SK-N-DZ (cell line): ENCODE measurements around the gene BLNK.

ENCODE experiments used
- DNase-seq: peaks from one replicate; pipeline ENCODE4 v3.0.0-alpha.2; 2015; ENCODE audit warnings: low spot score

The BLNK gene

DNA sequence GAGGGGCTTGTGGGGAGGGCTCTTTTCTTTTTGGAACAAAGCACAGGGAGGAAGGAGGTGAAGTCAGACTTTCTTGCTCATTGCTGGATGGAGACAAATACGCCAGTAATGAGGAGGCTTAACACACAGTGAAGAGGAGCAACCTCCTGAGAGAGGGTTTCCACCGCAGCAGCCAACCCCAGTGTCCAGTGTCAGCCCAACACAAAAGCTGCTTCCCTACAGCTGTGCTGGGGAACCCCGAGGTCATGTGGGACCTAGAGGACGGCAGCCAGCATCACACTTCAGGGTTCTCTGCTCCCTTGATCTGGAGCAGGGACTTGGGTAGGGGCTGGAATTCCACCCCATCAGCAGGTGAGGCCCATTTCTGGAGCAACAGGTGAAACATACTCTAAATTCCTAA, 7.7 kb downstream of the BLNK start:
- no peak for DNase-seq

DNA sequence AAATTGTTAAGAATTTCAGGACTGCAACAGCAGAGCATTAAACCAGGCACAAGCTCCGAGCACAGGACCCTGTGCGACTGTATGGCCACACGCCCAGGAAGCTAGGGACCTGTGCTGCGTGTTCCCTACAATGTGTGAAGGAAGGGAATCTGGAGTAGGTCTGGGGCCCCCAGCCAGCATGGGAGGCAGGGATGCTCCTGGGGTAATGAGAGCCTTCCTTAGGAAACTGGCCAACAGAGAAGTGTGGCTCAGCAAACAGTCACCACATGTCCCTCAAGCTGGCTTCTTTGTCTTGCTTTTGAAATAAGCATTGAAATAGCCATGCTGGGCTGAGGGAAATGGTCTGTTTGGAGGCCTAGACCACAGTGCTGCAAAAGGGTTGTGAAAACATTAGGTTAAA, 8.2 kb downstream of the BLNK start:
- no peak for DNase-seq

DNA sequence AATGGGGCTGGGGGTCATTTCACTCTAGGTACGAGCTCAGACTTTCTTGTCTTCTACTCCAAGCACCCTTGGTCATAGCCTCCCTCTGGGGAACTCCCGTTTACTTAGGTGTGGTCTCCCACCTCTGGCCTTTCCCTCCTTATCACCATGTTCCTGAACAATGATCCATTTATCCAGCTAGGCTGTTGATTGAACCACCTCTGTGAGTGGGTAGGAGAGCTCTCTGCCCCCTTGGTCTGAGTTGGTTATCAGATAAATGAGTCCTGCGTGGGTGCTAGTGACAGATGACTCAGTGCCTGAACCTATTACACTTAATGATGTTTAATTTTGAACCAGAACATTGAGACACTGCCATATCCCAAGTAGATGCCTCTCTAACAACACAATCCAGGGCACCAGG, 9.4 kb downstream of the BLNK start:
- DNase-seq = no peak

DNA sequence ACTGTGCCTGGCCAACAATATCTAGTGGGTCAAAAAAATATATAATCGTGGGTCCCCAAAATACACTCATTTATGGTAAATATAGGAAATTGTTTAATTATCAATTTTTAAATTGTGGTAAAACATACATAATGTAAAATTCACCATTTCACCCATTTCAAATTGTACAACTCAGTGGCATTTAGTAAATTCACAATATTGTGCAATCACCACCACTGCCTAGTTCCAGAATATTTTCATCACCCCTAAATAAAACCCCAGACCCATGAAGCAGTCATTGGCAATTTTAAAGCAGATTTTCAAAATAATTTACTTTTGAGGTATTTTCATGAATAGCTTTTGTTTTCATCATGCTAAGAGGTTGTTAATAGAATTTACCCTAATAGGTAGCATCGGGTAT, 10.2 kb downstream of the BLNK start:
- no peak for DNase-seq

DNA sequence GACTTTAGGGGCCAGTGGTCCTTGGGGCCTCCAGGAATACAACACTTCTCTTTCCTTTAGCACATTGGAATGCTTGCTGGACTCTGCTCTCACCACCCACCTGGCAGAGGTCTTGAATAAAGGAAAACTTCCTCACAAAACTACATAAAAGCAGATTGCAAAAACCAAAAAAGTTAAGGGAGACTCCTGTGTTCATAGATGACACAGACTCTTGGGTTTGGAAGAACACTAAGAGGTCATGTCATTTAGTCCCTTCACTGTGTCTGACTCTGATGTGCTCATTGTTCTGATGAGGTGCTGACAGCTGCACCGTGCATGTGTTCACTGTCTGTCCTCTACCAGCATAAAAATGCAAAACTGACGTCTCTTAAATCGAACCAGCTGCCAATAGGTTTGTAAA, 11.4 kb downstream of the BLNK start:
- DNase-seq = no peak

DNA sequence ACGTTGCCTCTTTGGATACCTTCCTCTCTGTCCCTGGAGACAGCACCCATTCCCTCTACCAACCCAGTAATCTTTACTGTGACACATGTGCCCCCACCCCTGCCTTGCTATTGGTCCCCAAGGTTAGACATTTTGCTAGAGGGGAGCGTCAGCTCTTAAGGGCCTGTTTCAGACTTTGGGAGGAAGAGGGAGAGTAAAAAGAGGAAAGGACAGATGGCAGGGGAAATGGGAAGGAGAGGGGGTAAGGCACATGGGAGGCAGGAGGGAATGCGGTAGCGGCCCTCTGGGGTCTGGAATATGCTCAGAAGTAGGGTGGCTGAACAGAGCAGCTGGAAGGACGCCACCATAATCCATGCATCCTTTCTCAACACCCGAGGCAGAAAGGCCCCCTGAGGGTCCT, 12.2 kb downstream of the BLNK start:
- no peak for DNase-seq

DNA sequence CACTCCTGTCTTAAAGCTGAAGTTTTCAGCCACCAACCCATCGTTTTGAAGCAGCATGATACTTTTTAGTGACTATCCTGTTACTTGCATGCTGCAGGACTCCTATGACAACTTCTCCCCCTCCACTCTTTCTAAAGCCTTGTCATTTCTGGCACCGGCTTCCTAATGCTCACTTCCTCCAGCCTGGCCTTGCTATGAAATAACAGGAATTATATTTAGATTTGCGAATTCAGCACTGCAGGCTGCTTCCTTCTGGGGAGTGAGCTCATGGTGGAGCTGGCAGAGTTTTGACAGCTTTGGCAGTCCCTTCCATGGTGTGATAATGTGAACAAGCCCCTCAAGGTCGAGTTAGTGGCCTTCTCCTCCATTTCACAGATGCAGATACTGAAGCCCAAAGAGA, 13.4 kb downstream of the BLNK start:
- no peak for DNase-seq

DNA sequence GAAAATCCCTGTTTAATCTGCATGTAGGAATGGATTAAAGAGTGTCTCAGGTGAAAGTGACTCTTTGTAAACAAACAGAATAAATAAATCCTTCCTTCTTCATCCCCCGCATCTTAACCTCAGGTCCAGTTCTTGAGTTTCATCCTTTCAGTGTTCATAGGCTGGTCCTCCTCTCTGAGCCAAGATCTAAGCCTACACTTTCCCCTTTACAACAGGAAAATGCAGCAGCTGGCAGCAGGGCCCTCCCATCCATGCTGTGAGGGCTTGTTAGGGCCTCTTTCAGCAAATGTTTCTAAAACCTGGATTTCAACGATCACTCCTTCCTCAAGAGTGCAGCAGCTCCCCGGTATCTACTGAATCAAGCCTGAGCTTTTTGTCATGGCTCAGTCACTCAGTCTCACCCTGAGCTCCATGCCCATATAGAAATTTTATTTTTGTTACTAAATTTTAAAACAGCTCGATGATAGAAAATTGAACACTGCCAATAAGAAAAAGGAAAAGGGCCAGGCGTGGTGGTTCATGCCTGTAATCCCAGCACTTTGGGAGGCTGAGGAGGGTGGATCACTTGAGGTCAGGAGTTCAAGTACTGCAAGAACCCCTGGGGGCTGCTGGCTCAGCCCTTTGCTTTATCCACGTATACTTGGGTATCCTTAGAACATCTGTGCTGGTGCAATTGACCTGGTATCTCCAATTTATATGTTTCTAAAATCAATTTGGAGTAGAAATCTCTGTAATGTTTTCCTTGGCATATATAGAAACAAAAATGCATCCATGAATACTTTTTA, 15.6 kb downstream of the BLNK start:
- no peak for DNase-seq

DNA sequence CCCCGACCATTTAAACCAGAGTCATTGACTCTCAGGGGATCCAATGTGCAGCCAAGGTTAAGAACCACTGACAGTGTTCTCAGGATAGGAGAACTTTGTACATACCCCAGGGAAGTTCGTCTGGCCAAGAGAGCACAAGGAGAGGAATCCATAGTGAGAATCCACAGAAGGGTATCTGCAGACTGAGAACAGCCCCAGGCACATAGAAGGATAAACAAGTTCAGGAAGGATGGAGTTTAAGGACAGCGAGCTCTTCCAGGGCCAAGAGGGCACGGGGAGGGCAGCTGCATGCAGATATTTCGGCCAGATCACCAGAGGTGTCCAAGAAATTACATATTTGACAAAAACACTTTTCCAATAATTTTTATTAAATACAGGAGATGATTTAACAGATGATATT, 16.4 kb downstream of the BLNK start:
- no peak for DNase-seq

DNA sequence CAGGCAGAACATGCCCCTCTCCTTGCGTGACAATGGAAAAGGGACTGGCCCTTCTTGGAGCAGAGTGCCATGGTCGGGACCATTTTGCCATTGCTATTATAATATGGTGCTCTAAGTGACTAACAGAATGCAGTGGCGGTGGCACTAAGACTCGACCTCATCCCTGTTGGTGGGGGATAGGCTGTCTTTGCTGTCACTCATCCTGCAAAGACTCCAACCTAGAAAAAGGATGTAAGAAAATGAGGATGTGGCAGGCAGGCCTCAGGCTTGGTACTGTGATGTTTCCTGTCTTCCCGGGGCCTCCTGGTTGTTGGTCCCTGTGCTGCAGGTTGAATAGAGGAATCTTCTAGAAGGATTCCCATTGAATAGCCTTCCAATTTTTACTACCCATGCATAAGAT, 18.6 kb downstream of the BLNK start:
- no peak for DNase-seq

DNA sequence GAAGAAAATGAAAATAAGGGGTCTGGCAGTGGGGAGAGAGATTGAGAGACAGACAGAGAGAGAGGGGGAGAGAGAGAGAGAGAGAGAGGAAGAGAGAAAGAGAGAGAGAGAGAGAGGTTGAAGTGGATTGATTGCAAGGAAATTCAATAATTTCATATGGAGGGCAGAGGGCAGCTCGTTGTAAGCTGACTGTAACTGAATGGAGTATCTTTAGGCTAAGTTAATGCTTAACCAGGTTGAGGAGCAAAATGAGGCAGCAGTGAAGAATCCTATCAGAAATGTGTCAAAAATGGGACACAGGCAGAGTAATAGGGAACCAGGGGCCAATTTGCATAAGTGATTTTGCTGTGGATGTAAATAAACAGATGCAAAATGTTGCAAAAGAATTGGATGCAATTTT, 21.0 kb downstream of the BLNK start:
- DNase-seq = no peak

DNA sequence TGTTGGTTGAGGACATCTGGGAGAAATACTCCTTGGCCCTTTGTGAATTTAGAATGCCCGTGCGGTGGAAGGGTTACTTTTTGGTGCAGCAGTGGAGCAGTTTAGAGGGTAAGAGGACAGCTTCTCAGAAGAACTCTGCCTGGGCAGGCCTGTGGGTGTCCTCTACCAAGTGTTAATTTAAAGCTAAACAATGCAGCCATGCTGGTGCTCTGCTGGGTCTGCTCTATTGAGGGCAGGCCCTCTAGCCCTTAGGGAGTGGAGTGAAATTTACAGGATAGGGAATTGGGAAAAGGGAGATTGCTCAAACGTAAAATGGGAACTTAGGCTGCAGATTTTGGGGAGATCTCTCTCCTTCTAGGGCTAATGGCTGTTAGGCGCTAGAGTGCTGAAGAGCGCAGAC, 22.1 kb downstream of the BLNK start:
- no peak for DNase-seq

DNA sequence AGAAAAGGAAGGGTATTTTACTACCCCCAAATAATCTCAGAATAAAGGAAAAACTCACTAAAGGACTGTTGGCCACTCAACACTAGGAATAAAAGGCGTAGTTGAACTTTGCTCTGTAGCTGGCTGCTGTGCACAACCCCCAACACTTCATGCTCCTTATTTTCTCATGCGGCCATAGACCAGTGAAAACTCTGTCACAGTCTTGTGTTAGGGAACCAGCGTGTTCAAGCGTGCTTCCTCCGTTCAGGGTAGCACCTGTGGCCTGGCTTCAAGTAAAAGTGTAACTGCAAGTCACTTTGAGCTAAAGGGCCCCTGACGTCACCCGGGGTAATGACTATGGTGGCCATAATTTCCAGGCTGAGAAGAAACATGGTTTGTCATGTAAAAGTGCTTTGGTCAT, 27.0 kb downstream of the BLNK start:
- DNase-seq = no peak

DNA sequence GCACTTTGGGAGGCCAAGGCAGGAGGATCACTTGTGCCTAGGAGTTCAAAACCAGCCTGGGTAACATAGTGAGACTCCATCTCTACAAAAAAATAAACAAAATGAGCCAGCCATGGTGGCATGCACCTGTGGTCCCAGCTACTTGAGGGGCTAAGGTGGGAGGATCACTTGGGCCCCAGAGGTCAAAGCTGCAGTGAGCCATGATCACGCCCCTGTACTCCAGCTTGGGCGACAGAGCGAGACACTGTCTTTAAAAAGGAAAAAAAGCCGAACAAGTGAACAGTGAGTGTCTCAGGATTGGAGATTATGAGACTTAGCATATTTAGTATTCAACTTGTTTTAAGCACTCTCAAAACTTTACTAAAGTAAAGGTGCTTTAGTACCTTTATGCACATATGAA, 28.1 kb downstream of the BLNK start:
- no peak for DNase-seq

DNA sequence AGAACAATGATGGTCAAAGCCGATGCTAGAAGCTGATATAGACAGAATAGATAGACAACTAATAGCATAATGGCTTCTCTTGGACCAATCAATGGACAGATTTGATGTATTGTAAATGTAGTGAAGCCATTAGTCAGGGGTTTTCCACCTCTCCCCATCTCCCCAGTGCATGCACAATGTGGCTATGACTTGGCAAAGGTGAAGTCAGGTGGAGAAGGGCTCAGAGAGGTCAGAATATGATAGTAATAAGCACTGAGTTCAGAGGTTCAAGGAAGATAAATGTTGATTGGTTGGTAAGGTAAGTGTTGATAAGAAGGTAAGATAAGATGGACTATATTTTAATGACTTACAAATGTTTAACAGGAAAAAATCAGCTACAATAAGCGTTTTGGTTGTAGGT, 28.5 kb downstream of the BLNK start:
- DNase-seq = no peak

DNA sequence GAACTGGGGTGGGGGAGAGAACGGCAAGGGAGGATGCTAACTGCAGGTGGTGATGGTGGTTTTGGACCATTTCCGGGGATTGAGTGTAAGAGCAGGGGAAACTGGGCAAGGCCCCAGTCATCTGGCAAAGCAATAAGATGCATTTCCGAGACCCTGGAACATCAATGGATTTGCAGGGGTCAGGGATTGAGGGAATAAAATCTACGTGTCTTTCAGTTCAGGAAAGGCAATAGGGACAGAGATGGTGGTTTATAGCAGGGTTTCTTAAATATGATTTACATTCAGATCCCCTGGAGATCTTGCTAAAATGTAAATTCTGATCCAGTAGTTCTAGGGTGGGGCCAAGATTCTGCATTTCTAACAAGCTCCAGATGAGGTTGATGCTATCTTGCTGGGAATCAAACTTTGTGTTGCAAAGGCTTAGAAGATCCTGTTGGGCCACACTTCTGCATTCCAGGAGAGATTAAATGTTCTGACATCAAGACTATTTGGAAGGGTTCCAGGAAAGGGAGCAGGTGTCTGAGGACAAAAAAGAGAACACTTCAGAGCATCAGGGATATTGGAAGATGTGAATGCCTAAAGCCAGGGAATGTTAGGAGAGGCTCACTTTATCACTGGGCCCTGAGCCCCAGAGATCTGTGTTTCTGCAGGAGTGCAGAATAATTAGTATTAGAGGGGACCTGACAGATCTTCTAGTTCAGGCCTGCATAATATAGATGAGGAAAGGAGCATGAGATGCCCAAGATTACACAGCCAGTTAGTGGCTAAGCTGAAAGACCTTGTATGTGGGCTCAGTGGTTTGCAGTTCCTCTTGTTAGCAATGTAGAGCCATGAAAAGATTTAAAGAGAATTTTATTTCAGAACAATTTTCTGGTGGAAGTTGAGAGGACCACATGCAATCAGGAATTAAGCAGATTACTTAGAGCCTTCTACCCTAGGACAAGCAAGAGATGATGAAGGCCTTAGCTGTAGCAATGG, 32.4 kb downstream of the BLNK start:
- no peak for DNase-seq

DNA sequence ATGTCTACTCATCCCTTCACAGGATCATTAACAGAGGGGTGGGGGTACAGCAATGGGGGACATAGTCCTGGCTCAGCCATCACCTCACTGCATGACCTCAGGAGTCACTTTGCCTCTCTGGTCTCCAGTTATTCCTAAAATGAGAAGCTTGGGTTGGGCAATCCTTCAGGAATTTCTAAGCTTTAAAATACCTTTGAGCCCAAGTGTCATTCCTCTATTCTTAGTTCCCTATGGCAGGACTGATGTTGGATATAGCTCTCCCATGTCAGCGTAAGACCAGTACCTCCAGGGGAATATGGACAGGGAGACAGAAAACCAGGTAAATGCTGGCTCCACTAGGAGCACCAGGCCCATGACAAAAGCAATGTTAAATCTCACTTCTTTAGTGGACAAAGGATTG, 34.5 kb downstream of the BLNK start:
- no peak for DNase-seq

DNA sequence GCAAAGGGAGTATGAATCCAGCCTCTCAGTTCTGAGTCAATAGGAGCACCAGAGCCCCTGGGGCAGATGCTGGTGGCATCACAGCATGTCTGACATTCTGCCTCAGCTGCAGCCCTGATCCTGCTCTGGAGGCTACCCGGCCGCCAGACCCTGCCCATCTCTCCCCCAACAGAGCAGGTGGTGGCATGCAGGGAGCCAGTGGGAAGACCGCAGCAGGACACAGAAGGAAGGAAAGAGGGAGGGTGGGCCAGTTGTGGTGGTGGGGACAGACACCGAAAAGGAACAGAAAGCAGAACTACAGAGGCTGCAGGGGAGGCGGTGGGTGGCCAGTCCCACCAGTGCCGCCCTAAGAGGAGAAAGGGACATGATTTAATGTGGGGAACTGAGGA, 35.3 kb downstream of the BLNK start:
- DNase-seq = no peak

DNA sequence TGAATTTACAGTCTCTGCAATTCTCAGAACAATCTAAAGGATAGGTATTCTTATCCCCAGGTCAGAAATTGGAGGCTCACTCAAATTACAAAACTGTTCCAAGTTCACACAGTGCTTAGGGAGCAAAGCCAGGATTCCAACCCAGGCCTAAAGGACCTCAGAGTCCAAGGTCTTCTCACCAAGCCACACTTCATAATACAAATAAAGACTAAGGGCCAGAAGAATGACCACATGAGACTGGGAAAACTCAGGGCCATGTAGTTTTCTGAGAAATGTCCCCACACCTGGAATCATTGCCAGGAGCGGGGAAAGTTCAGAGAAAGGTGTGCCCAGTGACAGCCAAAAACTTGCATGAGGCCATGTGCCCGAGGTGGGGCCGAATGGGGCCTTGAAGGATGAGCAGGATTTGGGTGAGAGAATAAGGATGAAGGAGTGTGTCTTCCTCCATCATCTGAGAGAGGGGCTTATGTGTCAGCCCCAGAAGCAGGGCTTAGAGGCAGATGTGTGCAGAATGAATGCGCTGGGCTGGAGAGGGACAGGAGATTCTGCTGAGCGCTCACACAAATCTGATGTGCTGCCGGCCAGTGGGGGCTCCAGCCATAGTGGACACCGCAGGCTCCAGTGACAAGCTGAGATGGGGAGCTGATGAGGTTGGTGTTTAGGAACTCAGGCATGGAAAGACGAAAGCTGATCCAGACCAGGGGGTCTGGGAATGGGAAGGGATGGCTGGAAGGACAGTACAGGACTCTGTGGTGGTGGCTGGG, 35.9 kb downstream of the BLNK start:
- DNase-seq = no peak

DNA sequence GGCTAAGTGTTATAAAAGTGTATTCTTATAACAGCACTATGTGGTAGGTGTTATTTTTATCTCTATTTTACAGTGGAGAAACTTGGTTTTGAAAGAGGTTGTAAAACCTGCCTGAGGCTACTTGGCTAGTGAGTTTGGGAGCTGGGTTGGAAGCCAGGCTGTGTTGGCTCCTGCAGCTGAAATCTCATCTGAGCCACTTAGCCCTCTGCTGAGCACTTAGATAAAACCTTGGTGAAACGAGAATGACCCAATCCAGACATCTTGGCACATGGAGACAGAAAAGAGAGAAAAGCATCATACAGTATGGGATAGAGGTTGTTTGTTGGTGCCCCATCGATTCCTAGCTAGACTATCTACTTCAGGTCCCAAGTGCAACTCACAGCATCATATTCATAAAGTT, 37.4 kb downstream of the BLNK start:
- DNase-seq = no peak

DNA sequence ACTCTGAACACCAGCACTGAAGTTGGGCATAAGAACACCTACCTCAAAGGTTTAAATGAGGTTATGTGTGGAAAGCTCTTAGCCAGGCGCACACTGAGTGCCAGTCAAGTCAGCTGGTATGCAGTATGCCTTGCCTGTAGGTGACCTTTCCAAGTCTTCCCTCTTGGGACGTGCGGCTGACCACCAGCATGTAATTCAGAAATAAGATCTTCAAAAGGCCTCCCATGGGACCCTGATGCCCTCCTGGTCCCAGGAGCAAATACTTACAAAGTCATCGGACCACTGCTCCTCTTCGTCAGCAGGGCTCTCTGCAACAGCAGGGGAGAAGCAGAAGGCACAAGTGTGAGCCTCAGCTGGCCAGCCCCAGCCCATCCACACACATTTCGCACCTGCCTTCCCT, 40.8 kb downstream of the BLNK start:
- no peak for DNase-seq

DNA sequence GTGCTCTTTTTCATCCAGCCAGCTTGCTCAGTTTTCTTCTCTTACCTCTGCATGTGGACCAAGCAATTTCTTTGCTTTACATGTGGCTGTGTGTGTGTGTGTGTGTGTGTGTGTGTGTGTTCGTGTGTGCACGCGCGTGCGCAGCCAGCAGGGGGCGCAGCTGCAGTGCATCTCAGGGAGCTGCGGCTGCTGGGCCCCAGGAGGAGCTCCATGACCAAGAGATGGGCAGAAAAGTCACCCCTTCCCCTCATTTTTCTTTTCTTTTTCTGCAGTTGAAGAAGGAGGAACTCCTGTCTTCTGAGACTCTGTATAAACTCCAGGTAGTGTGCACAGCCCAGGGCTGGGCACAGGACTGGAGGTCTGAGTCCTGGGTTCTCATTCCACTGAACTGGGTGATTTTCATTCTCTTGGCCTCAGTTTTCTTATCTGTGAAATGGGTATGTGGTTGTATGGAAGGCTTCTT, 41.8 kb downstream of the BLNK start:
- DNase-seq = peak; percentile 52
